Heart left ventricle (tissue), 16 donors: ENCODE results near the gene PLCL1. TPM values are rescaled to one million over a fixed set of nuclear protein-coding genes. Genes with fewer than 3 reads are reported as not detected.
"Not testable (repeated sequence)": the region's sequence is repeated elsewhere in the genome, so short reads cannot be mapped to it uniquely, and the experiment has no call there.

Source experiments
- ATAC-seq, 4 donors: fragments of 200-7000 bp; cut with Tn5 transposase; one replicate each; pipeline ENCODE4 v1.9.1; 2020 to 2022; ENCODE audit warnings: moderate library complexity in 4 of 4, mild to moderate bottlenecking in 3 of 4, moderate number of reproducible peaks in 1 of 4
- DNase-seq, 5 donors: peaks; one replicate each; pipeline ENCODE4 v3.0.0-alpha.2; 2020
- H3K27ac ChIP-seq, 12 donors: fragments of 200-600 bp; sonication (generic) in 4 of 12; one replicate each; pipeline versions ENCODE4 v1.5.0 to v1.8.0; 2016 to 2022; ENCODE audit warnings: mild to moderate bottlenecking in 2 of 12
- H3K27me3 ChIP-seq, 9 donors: fragments of 200-600 bp; sonication (generic) in 2 of 9; one replicate each; pipeline versions ENCODE4 v1.5.1 to v1.8.0; 2016 to 2022; ENCODE audit warnings: mild to moderate bottlenecking in 3 of 9
- H3K36me3 ChIP-seq, 9 donors: fragments of 200-600 bp; sonication (generic) in 2 of 9; one replicate each; pipeline versions ENCODE4 v1.5.0 to v1.8.0; 2018 to 2022; ENCODE audit warnings: mild to moderate bottlenecking in 2 of 9
- H3K4me1 ChIP-seq, 12 donors: fragments of 200-600 bp; sonication (generic) in 4 of 12; one replicate each; pipeline versions ENCODE4 v1.5.0 to v1.8.0; 2016 to 2022; ENCODE audit warnings: mild to moderate bottlenecking in 3 of 12
- H3K4me3 ChIP-seq, 12 donors: fragments of 200-600 bp; sonication (generic) in 4 of 12; one replicate each; pipeline versions ENCODE4 v1.5.0 to v1.8.0; 2017 to 2022; ENCODE audit warnings: mild to moderate bottlenecking in 9 of 12, moderate library complexity in 4 of 12
- H3K9me3 ChIP-seq, 12 donors: fragments of 200-600 bp; sonication (generic) in 4 of 12; one replicate each; pipeline versions ENCODE4 v1.5.0 to v1.8.0; 2016 to 2022; ENCODE audit warnings: mild to moderate bottlenecking in 1 of 12
- POLR2A ChIP-seq, 2 donors: fragments of 450-650 bp; IDR thresholded peaks; one replicate each; pipeline ENCODE4 v1.6.1; 2017; ENCODE audit warnings: antibody characterized with exemption in 2 of 2, mild to moderate bottlenecking in 2 of 2, moderate library complexity in 2 of 2
- WGBS, 4 donors: extraction: QIAGEN DNeasy Blood & Tissue Kit in 2 of 4; methylation state at CpG; one replicate each; pipeline versions ENCODE4 v1.1.5 to v1.1.7; 2013 to 2018; 5-methylcytosine and 5-hydroxymethylcytosine counted together
- intact Hi-C, 10 donors: fragments of 100-400 bp; cut with DNase I; formaldehyde crosslinking; loops; one replicate each; pipeline versions ENCODE4 v1.11.1 to v1.14.2; 2022
- polyA plus RNA-seq, 2 donors: library from polyadenylated mRNA; stranded (reverse); fragments of 200-250 nt; gene quantifications; one replicate each; pipeline ENCODE4 v1.2.3, GENCODE V29; 2013
- total RNA-seq, 9 donors: library from RNA; depleted of rRNA in 2 of 9; stranded (reverse); fragments of >200 nt in 2 of 9; fragmentation: NEBNext Ultra II Directional in 3 of 9; extraction: Animal tissue kit (Norgen Biotek cat#: 25700) in 3 of 9; gene quantifications; one replicate each; pipeline versions ENCODE4 v1.1.0 to v1.2.4, GENCODE V29; 2016 to 2023
- TF ChIP-seq, protein P1 (sequence below), 12 donors: fragments of 200-600 bp; sonication (generic) in 4 of 12; IDR thresholded peaks; one replicate each; pipeline versions ENCODE4 v1.5.0 to v1.8.0; 2018 to 2022; ENCODE audit warnings: antibody characterized with exemption in 12 of 12, mild to moderate bottlenecking in 5 of 12
- donor health status: ischemic (EF 13 %, LVEDD 7.1; RV severe dilation, severe dysfunction).
- donor health status: healthy with polysubstance abuse.
- donor health status: DM: no; HTN: yes; CAD: no.
- donor health status: DM: no; HTN: no; CAD: no.
- donor health status: ischemic (EF 25% LVEDD 6.9; RV normal size, moderate dysfunction).
- donor health status: ischemic (EF 25% LVEDD 5.7; RV mildly dilated, moderate dysfunction).
- donor health status: healthy.
- donor health status: DM: yes; HTN: yes; CAD: no.
- donor health status: ischemic (EF 35%, LVEDD 5.7; RV mildly dilated, moderate dysfunction).
- donor health status: nonischemic (EF 11% LVEDD 7.7; RV severe dilation, severe dysfunction).
- donor health status: DM: yes; HTN: yes; CAD: no.
- donor health status: PGD.
- donor health status: ischemic (EF 29% LVEDD 5.4; RV normal size, mild dysfunction).
- donor health status: nonischemic (EF 23%, LVEDD 6.1; RV moderate dilation, normal function).

Gene PLCL1
- total and polyA plus RNA-seq, 11 donors, result 22.0 to 126 (median 90.4) TPM

DNA sequence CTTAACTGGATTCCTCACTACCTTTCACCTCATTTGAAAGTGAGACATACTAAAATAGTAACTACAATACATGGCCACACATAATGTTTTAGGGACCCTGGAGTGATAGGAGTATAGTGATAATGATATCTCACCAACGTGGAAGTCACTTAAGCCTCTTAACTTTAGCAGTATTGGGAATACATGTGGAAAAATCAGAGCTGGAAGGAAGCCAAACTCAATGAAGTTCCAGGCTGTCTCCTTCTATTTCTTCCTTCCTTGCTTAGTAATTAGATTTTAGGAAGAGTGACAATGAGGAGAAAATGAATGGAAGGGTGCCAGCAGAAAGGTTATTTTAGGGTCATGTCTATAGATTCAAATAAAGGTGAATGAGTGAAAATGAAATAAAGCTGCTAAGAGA is 387.3 kb downstream of the PLCL1 start:
- Histone ChIP-seq H3K36me3 (no peaks in the 10 kb centered on the region), H3K4me1 (peaks cover 0 to 3% (median 0%) of the 10 kb centered on the region in 12 donors), H3K4me3 (no peak overlapping the region), H3K27me3 (no peaks in the 10 kb centered on the region), H3K9me3 (no peaks in the 10 kb centered on the region), H3K27ac (no peak overlapping the region)
- WGBS, 4 donors, result 0 to 6% (median 1%) methylated on average over 1 of the region's 1 CpG
- ATAC-seq, result no peak
- intact Hi-C loops, result no loop called here
- DNase-seq, result no peak
- no peak for TF ChIP-seq POLR2A (IDR thresholded peaks at IDR 0.05)
- TF ChIP-seq, protein P1, sequence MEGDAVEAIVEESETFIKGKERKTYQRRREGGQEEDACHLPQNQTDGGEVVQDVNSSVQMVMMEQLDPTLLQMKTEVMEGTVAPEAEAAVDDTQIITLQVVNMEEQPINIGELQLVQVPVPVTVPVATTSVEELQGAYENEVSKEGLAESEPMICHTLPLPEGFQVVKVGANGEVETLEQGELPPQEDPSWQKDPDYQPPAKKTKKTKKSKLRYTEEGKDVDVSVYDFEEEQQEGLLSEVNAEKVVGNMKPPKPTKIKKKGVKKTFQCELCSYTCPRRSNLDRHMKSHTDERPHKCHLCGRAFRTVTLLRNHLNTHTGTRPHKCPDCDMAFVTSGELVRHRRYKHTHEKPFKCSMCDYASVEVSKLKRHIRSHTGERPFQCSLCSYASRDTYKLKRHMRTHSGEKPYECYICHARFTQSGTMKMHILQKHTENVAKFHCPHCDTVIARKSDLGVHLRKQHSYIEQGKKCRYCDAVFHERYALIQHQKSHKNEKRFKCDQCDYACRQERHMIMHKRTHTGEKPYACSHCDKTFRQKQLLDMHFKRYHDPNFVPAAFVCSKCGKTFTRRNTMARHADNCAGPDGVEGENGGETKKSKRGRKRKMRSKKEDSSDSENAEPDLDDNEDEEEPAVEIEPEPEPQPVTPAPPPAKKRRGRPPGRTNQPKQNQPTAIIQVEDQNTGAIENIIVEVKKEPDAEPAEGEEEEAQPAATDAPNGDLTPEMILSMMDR (IDR thresholded peaks at IDR 0.05), result no peak

DNA sequence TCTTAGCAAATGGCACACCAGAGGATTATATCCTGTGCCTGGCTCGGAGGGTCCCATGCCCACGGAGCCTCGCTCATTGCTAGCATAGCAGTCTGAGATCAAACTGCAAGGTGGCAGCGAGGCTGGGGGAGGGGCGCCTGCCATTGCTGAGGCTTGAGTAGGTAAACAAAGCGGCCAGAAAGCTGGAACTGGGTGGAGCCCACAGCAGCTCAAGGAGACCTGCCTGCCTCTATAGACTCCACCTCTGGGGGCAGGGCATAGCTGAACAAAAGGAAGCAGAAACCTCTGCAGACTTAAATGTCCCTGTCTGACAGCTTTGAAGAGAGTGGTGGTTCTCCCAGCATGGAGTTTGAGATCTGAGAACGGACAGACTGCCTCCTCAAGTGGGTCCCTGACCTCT is 392.2 kb downstream of the PLCL1 start:
- H3K4me1 ChIP-seq, H3K36me3 ChIP-seq, H3K4me3 ChIP-seq, intact Hi-C loops, ATAC-seq, DNase-seq, H3K9me3 ChIP-seq, H3K27ac ChIP-seq, H3K27me3 ChIP-seq: not testable (repeated sequence)
- 72 to 88% (median 78%) methylated on average over 7 of the region's 7 CpGs for WGBS, 4 donors

Other genes starting within 250 kb of the PLCL1 start
- gene RFTN2, start 129.0 kb upstream of the PLCL1 start, total RNA-seq, result 10 to 100 TPM in 1 of 9 donors, 1 to 10 TPM in 8; 3.2 to 10.1 (median 5.3) TPM
- 1 to 10 TPM; 1.1 to 2.3 TPM for gene RFTN2, start 129.0 kb upstream of the PLCL1 start, polyA plus RNA-seq
- gene MARS2, start 99.2 kb upstream of the PLCL1 start, total RNA-seq, result 1 to 10 TPM; 5.9 to 9.6 (median 7.0) TPM
- gene MARS2, start 99.2 kb upstream of the PLCL1 start, polyA plus RNA-seq, result 10 to 100 TPM in 1 of 2 donors, 1 to 10 TPM in 1; 2.6 to 10.3 TPM
- gene BOLL, start 19.3 kb upstream of the PLCL1 start, total RNA-seq, result under 1 TPM in 2 of 9 donors, not detected in 7; 0.12 to 0.21 TPM
- gene BOLL, start 19.3 kb upstream of the PLCL1 start, polyA plus RNA-seq, result under 1 TPM in 1 of 2 donors, not detected in 1; 0.08 TPM